Rectal smooth muscle tissue (tissue), 1 donor: ENCODE data around the gene FSCN2.
A peak's percentile ranks its signal among the peaks of the same experiment; 100 is the strongest.

Experiments used
- H3K27ac ChIP-seq: one replicate; pipeline ENCODE4 v1.7.0; 2013; ENCODE audit warnings: low read depth, low read length, inconsistent platforms
- H3K27me3 ChIP-seq: one replicate; pipeline ENCODE4 v1.7.0; 2013; ENCODE audit warnings: low read length; ENCODE audit not compliant: control insufficient read depth, insufficient read depth
- H3K36me3 ChIP-seq: one replicate; pipeline ENCODE4 v1.7.0; 2013; ENCODE audit warnings: low read length; ENCODE audit not compliant: control insufficient read depth, insufficient read depth
- H3K4me1 ChIP-seq: one replicate; pipeline ENCODE4 v1.7.0; 2013; ENCODE audit warnings: low read length; ENCODE audit not compliant: control insufficient read depth, insufficient read depth
- H3K4me3 ChIP-seq: one replicate; pipeline ENCODE4 v1.7.0; 2013; ENCODE audit warnings: low read length
- H3K9ac ChIP-seq: one replicate; pipeline ENCODE4 v1.7.0; 2013; ENCODE audit warnings: low read length

Gene FSCN2

GRCh38 chr17:81543339-81543675 lies 15.1 kb downstream of the FSCN2 start:
- H3K9ac ChIP-seq = no peak overlapping the region
- H3K36me3 ChIP-seq = peaks cover 24% of the 10 kb centered on the region
- H3K27me3 ChIP-seq = no peaks in the 10 kb centered on the region
- no peaks in the 10 kb centered on the region for H3K4me1 ChIP-seq
- no peak overlapping the region for H3K27ac ChIP-seq
- no peak overlapping the region for H3K4me3 ChIP-seq

- Histone ChIP-seq H3K27ac (no peak overlapping the region), H3K27me3 (no peaks in the 10 kb centered on the region), H3K4me1 (no peaks in the 10 kb centered on the region), H3K4me3 (no peak overlapping the region), H3K36me3 (peaks cover 24% of the 10 kb centered on the region), H3K9ac (no peak overlapping the region)
These were observed 15.6 kb downstream of the FSCN2 start for GRCh38 chr17:81543756-81544155.

GRCh38 chr17:81544281-81544974 lies 16.3 kb downstream of the FSCN2 start:
- Histone ChIP-seq H3K9ac (no peak overlapping the region), H3K27me3 (no peaks in the 10 kb centered on the region), H3K4me3 (no peak overlapping the region), H3K27ac (no peak overlapping the region), H3K4me1 (no peaks in the 10 kb centered on the region), H3K36me3 (peaks cover 24% of the 10 kb centered on the region)

GRCh38 chr17:81545160-81545949 lies 17.2 kb downstream of the FSCN2 start:
- peaks cover 21% of the 10 kb centered on the region for H3K36me3 ChIP-seq

GRCh38 chr17:81546906-81547613 lies 18.9 kb downstream of the FSCN2 start:
- Histone ChIP-seq H3K27me3 (no peaks in the 10 kb centered on the region), H3K4me3 (no peak overlapping the region), H3K27ac (no peak overlapping the region), H3K36me3 (peaks cover 21% of the 10 kb centered on the region), H3K4me1 (peaks cover 5% of the 10 kb centered on the region), H3K9ac (no peak overlapping the region)

More at GRCh38 chr17:81545160-81545949, 17.2 kb downstream of the FSCN2 start:
- Histone ChIP-seq H3K4me1 (no peaks in the 10 kb centered on the region), H3K27me3 (no peaks in the 10 kb centered on the region), H3K4me3 (no peak overlapping the region), H3K27ac (no peak overlapping the region), H3K9ac (no peak overlapping the region)

- Histone ChIP-seq H3K4me1 (peaks cover 5% of the 10 kb centered on the region), H3K4me3 (no peak overlapping the region), H3K27ac (no peak overlapping the region), H3K27me3 (no peaks in the 10 kb centered on the region), H3K36me3 (peaks cover 21% of the 10 kb centered on the region), H3K9ac (no peak overlapping the region)
These were observed 19.4 kb downstream of the FSCN2 start for GRCh38 chr17:81547614-81547982.

GRCh38 chr17:81549031-81549557 lies 20.9 kb downstream of the FSCN2 start:
- no peaks in the 10 kb centered on the region for H3K27me3 ChIP-seq
- H3K4me1 ChIP-seq = peaks cover 12% of the 10 kb centered on the region
- no peak overlapping the region for H3K9ac ChIP-seq
- H3K27ac ChIP-seq = no peak overlapping the region
- H3K4me3 ChIP-seq = no peak overlapping the region
- peaks cover 19% of the 10 kb centered on the region for H3K36me3 ChIP-seq

- Histone ChIP-seq H3K27ac (no peak overlapping the region), H3K4me3 (no peak overlapping the region), H3K4me1 (peaks cover 12% of the 10 kb centered on the region), H3K27me3 (no peaks in the 10 kb centered on the region), H3K9ac (no peak overlapping the region), H3K36me3 (peaks cover 15% of the 10 kb centered on the region)
These were observed 21.6 kb downstream of the FSCN2 start for GRCh38 chr17:81549826-81550225.

- no peak overlapping the region for H3K4me3 ChIP-seq
- H3K27me3 ChIP-seq = no peaks in the 10 kb centered on the region
- H3K9ac ChIP-seq = no peak overlapping the region
- H3K27ac ChIP-seq = no peak overlapping the region
- H3K4me1 ChIP-seq = peaks cover 12% of the 10 kb centered on the region
- peaks cover 10% of the 10 kb centered on the region for H3K36me3 ChIP-seq
These were observed 22.1 kb downstream of the FSCN2 start for GRCh38 chr17:81550285-81550684.

GRCh38 chr17:81550830-81551457 lies 22.8 kb downstream of the FSCN2 start:
- Histone ChIP-seq H3K27ac (no peak overlapping the region), H3K4me1 (peaks cover 12% of the 10 kb centered on the region), H3K27me3 (no peaks in the 10 kb centered on the region), H3K9ac (no peak overlapping the region), H3K36me3 (peaks cover 9% of the 10 kb centered on the region), H3K4me3 (peak overlapping the region; percentile 89)

GRCh38 chr17:81551458-81552243 lies 23.5 kb downstream of the FSCN2 start:
- peaks cover 12% of the 10 kb centered on the region for H3K4me1 ChIP-seq
- H3K27ac ChIP-seq = peak overlapping the region; percentile 67
- H3K27me3 ChIP-seq = no peaks in the 10 kb centered on the region
- H3K9ac ChIP-seq = peak overlapping the region; percentile 50
- peak overlapping the region; percentile 89 for H3K4me3 ChIP-seq
- peaks cover 9% of the 10 kb centered on the region for H3K36me3 ChIP-seq
